HuH-7.5 (cell line): Measurements from ENCODE around the gene MACF1.
"Not testable (repeated sequence)": the region's sequence is repeated elsewhere in the genome, so short reads cannot be mapped to it uniquely, and the experiment has no call there.

Experiments used
- DNase-seq: peaks from one replicate; pipeline ENCODE4 v3.0.0; 2011; ENCODE audit warnings: low spot score

MACF1 gene, protein sequence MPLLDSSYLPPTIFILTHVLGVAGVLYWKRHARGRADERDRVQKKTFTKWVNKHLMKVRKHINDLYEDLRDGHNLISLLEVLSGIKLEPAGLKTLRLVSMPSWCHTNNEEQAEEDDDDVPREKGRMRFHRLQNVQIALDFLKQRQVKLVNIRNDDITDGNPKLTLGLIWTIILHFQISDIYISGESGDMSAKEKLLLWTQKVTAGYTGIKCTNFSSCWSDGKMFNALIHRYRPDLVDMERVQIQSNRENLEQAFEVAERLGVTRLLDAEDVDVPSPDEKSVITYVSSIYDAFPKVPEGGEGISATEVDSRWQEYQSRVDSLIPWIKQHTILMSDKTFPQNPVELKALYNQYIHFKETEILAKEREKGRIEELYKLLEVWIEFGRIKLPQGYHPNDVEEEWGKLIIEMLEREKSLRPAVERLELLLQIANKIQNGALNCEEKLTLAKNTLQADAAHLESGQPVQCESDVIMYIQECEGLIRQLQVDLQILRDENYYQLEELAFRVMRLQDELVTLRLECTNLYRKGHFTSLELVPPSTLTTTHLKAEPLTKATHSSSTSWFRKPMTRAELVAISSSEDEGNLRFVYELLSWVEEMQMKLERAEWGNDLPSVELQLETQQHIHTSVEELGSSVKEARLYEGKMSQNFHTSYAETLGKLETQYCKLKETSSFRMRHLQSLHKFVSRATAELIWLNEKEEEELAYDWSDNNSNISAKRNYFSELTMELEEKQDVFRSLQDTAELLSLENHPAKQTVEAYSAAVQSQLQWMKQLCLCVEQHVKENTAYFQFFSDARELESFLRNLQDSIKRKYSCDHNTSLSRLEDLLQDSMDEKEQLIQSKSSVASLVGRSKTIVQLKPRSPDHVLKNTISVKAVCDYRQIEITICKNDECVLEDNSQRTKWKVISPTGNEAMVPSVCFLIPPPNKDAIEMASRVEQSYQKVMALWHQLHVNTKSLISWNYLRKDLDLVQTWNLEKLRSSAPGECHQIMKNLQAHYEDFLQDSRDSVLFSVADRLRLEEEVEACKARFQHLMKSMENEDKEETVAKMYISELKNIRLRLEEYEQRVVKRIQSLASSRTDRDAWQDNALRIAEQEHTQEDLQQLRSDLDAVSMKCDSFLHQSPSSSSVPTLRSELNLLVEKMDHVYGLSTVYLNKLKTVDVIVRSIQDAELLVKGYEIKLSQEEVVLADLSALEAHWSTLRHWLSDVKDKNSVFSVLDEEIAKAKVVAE (N-terminal part only)

DNA sequence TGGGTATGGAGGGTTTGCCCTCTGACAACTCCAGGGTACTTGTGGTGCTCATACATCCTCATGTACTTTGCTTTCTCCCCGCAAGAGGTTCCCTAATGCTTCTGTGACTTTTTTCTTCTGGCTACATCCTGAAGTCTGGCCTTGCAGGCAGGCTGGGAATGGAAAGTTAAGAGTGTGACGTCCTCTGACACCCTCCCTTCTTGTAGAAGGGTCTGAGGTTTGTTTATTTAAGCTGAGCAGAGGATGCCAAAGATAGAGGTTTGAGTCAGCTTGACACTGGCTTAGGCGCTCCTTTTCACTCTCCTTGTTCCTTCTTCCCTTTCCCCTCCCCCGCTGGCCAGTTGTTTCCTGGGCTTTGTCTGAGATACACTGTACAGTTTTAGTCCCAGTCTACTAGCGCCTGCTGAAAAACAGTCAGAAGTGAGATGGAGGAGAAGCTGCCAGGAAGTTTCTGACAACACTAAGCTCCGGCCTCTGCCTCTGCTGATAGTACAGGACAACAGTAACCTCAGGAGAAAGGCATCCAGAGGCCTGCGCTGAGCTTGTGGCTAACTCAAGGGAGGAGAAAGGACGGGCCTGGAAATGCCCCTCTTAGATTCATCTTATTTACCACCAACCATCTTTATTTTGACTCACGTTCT, at the start of gene MACF1:
MACF1 (plus strand) TSS at position 255 of the 641 bp plus-strand sequence; CDS start at position 583, 328 bp downstream.
- no peak for DNase-seq

DNA sequence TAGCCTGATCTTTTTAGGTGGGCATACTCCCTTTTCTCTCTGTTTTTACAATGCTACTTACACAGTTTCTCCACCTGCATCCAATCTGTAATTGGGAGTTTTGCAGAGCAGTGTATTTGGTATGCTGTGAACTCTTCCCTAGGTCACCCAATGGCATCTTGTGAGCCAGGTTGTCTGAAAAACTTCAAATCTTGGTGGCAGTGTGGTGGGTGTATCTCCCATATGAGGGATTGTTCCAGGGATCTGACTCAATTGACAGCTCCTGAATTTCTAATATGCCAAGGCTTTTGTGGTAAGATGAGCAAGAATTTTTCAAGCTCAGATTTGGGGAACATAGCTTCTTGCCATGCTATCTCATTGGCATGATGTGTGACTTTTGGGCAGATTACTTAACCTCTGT, 47.2 kb upstream of the MACF1 start:
- no peak for DNase-seq

DNA sequence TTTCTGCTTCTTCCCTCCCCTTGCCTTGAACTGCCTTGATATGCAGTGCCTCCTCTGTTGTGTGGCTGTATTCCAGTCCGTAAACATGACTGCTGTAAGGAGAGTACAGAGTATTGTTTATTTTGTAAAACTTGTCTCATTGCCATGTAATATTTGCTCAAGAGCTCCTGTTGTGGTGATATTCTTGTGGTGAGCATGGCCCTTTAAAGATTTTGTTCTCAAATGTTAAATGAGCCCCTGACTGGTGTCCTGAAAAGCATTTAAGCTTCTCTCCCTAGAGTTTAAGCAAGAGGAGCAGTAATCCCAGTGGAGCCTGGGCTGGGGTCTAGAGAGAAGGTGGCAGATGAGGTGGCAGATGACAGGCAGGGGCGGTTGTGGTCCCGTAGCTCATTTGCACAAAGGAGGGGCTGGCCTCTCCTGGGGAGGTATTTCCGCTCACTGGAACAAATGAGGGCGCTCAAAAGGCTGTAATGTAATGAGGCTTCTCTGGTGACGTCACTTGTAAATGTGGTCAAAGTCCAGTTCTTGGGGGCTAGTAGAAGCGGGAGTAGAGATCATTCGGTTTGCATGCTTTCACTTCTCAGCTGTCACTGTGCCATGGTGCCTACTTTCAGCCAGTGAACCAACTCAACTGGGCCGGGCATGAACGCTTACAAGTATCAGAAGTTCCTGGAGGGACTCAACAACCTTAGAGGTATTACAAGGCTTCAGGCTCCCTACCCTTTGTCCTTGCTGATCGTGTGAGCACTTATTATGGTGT, 46.0 kb upstream of the MACF1 start:
- DNase-seq: peak; percentile 47

GRCh38 chr1:39159224-39160036, 45.1 kb upstream of the MACF1 start:
- no peak for DNase-seq

DNA sequence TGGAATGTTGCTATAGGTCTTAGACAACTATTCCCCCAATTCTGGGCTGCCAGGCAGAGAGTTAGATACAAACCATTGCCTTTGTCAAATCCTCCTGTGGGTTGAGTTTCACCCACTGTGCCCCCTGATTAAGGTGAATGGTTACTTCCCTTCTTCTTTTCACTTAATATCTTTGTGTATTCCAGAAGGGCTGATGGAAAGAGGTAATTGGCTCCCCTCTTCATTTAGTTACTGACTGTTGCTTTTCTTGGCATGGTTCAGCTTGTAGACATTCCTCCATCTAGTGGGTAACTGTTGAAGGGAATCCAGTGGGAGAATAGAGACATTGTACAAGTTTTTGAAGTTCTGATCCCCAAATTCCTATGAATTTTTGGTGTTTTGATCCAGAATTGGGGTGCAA, 43.8 kb upstream of the MACF1 start:
- no peak for DNase-seq

GRCh38 chr1:39161811-39162210, 42.7 kb upstream of the MACF1 start:
- DNase-seq: not testable (repeated sequence)

DNA sequence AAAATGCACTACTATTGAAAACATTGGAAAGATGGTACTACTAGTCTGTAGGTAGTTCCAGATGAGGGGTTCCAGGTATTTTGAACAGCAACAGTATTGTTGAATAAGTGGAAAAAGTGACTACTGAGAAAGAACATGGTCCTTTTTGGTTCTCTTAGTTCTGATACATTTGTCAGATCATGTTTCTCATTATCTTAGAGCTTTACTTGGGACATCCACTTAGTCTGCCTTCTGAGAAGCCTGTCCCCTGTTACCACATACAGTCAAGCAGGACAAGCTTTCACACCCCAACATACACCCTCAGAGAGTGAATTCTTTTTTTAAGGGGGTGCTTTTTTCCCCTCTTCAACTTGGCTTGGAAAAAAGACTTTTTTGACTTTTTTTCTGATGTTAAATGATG, 41.0 kb upstream of the MACF1 start:
- DNase-seq: no peak

DNA sequence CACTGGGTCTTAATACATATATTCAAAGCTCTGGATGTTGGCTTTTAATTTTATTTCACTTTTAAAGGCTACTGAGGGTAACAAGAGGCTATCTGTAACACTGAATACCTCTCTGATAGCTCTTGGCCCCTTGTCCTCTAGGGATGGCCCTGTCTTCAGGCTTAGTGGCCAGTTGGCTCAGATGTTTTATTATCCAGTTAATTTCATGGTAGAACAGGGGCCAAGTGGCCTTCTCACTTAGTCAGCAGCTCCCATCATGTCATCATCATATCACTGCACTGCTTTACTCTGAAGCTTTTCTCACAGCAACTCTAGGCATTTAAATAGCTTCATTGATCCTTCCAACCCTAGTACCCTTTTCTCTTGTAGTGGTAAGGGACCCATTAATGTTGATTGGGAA, 40.2 kb upstream of the MACF1 start:
- no peak for DNase-seq

DNA sequence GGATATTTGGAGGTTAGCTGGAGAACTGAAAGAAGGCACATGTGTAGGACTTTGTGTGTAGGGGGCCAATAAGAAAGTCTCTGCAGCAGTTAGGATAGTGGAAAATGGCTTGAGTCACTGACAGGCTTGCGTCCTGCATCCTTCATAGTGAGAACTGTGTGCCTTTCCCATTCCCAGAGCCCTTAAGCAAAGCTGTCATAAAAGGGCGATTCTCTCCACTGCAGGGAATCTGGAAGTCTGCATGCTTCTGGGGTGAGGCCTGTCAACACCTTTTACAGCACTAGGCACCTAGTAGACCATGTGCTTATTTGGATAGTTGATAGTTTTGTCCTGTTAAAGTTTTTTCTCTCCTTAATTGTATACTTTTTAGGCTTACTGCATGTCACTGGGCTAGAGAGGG, 39.4 kb upstream of the MACF1 start:
- DNase-seq: no peak

DNA sequence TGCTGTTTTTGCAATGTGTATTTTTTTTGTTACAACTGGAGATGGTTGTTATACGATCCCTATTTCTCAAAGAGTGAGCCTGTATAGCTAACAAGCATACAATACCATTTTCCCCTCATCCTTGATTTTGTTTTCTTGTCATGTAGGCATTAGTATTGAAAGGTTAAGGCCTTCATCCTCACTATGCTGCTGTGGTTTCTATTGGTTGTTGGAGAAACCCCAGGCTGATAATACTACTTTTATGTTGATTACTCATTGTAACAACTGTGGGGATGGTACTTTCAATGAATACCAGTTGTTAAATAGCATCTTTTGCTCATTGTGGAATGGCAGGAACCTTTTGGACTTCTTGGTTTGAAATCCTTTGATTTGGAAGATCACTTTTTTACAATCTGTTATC, 39.0 kb upstream of the MACF1 start:
- DNase-seq: no peak

- DNase-seq: no peak
Measured at GRCh38 chr1:39167632-39168209, 36.8 kb upstream of the MACF1 start.

GRCh38 chr1:39168301-39169080, 36.0 kb upstream of the MACF1 start:
- no peak for DNase-seq

DNA sequence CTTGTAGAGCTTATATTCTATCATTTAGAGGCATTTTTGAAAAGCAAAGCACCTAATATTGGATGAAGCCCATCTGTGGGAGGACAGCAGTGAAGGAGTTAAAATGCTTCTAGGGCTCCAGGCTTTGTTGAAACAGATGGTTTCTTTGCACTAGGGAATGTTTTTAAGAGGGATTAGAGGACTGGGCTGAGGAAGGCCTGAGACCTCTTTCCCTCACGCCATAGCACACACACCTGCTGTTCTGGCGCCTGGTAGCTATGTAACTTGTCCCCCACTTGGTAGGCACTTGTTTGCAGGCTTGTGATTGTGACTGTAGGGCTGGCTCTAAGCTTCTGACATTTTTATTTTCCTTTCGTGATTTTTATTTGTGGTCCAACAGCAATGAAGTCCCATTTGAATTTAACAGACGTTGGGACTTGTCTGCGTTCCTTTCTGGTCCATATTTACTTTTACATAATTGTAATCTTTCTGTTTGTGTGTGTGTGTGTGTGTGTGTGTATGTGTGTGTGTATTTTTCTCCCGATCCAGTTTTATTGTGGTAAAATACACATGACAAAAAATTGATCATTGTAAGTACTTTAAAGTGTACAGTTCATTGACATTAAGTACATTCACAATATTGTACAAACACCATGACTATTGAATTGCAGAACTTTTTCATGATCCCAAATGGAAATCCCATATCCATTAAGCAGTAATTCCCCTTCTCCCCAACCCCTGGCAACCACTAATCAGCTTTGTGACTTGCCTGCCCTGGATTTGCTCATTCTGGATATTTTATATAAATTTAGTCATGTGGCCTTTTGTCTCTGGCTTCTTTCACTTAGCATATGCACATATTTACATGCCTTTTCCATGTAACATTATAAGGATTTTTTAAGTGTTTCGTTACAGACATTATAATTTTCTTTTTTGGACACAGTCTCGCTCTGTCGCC, 33.5 kb upstream of the MACF1 start:
- DNase-seq: no peak

GRCh38 chr1:39173119-39173994, 31.1 kb upstream of the MACF1 start:
- no peak for DNase-seq

DNA sequence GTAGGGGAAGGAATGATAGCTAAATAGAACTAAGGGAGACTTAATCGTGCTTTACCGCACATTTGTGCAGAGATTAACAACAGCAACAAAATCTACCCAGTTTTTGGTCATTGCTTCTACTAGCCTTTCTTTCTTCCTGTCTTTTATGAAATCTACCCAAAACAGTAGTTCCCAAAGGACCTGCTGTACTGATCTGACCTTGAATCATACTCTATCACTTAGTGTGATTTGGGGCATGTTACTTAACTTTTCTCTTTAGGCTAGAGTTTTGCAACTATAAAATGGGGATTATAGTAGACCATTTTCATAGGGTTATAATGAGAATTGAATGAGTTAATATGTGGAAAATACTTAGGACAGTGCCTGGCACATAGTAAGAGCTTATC, 30.5 kb upstream of the MACF1 start:
- DNase-seq: no peak

- no peak for DNase-seq
Measured at GRCh38 chr1:39174390-39175081, 30.0 kb upstream of the MACF1 start.
